HG03135 (cell line): ENCODE measurements around the gene MYO7B.

Experiments used
- ATAC-seq: cut with Tn5 transposase; IDR thresholded peaks from one replicate; pipeline ENCODE4 v1.9.1; 2021; ENCODE audit warnings: mild to moderate bottlenecking, moderate library complexity; ENCODE audit not compliant: unreplicated experiment

The MYO7B gene

GRCh38 chr2:127634626-127635379, 99.3 kb downstream of the MYO7B start:
- ATAC-seq = no peak

- ATAC-seq = no peak
Measured at GRCh38 chr2:127635380-127636237, 100.1 kb downstream of the MYO7B start.

GRCh38 chr2:127636248-127637235, 101.1 kb downstream of the MYO7B start:
- ATAC-seq = no peak

DNA sequence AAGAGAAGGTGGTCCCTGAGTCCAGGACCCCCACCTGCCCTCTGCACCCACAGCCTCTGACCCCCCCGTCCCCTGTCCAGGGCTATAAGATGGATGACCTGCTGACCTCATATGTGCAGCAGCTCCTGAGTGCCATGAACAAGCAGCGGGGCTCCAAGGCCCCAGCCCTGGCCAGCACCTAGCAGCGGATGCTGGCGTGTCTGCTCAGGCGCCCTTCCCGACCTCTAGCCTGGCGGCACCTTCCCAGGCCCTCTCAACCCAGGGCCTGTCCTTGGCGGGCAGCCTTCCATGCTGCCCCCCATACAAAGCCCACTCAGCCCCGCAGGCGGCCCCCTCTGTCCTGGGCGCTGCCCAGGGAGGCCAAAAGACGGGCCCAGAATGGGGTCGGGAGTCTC, 101.8 kb downstream of the MYO7B start:
- ATAC-seq = no peak

DNA sequence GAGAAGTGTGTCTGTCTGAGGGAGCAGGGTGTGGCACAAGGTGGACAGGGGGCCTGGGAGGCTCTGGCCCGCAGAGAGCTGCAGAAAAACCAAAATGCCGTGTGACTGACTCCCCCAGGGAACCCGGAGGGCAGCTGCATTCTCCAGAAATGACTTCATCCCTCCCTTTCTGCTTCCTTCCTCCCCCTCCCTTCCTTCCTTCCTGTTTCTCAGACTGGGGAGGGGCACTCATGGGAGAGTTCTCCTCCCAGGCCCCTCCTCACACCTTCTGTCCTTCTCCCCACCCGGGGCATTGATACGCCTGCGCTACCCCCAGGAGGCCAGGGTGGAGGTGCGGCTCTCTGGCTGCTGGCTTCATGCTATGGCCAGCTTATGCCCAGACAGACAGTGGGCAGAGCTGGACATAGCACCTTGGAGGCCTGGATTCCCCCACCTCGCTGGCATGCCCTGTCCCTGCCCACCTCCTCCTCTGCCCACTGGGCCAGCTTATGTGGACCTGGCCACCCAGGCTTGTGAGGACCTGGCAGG, 102.3 kb downstream of the MYO7B start:
- ATAC-seq = no peak

DNA sequence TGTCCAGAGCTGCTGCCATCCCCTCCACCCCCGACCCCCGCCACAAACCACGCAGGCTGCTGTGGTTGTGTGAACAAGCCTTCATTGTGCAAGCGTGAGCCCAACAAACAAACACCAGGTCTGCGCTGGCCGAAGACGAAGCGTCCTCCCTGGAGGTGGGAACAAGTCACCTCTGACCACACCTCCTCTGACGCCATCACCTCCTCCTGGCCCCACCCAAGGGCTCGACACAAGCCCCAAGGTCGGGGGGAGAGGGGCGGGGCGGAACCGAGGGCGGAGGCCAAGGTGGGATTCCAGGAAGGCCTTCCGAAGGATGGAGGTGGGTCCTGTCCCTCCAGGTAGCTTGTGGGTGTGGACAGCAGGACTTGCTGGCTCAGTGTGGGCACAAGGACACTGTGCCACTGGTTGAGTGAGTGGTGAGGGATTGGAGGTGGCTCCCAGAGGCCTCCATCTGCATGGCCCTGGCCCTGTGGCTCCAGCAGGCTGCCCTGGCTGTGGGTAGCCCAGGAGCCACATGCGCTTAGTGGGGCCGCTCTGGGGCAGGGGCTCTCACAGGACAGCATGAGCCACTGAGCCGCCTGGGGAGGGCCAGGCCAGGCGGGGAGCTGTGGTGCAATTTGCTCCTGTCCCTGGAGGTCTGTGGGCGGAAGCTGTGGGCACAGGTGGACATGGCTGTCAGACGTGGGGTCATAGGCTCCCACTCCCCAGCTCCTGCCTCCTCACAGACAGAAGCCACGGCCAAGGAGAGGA, 103.1 kb downstream of the MYO7B start:
- no peak for ATAC-seq

DNA sequence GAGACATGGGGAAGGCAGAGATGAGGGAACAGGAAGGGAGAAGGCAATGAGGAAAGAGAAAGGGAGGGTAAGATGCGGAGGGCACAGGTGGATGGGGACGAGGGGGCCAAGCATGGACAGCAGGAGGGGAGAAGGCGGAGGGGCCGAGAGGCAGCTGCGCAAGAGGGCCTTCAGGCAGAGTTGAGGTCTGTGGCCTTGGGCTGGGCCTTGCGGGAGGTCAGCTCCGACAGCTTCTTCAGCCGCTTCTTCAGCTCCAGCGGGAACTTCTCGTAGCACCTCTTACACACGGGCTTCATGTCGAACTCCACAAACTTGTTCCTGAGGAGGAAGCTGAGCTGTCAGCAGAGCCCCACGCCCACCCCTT, 103.6 kb downstream of the MYO7B start:
- no peak for ATAC-seq

- no peak for ATAC-seq
Measured at GRCh38 chr2:127640082-127641072, 104.9 kb downstream of the MYO7B start.

- ATAC-seq = no peak
Measured at GRCh38 chr2:127641133-127641532, 105.7 kb downstream of the MYO7B start.

GRCh38 chr2:127641846-127642507, 106.5 kb downstream of the MYO7B start:
- ATAC-seq = no peak

GRCh38 chr2:127642706-127643438, 107.4 kb downstream of the MYO7B start:
- ATAC-seq = no peak

GRCh38 chr2:127643439-127644065, 108.1 kb downstream of the MYO7B start:
- no peak for ATAC-seq

DNA sequence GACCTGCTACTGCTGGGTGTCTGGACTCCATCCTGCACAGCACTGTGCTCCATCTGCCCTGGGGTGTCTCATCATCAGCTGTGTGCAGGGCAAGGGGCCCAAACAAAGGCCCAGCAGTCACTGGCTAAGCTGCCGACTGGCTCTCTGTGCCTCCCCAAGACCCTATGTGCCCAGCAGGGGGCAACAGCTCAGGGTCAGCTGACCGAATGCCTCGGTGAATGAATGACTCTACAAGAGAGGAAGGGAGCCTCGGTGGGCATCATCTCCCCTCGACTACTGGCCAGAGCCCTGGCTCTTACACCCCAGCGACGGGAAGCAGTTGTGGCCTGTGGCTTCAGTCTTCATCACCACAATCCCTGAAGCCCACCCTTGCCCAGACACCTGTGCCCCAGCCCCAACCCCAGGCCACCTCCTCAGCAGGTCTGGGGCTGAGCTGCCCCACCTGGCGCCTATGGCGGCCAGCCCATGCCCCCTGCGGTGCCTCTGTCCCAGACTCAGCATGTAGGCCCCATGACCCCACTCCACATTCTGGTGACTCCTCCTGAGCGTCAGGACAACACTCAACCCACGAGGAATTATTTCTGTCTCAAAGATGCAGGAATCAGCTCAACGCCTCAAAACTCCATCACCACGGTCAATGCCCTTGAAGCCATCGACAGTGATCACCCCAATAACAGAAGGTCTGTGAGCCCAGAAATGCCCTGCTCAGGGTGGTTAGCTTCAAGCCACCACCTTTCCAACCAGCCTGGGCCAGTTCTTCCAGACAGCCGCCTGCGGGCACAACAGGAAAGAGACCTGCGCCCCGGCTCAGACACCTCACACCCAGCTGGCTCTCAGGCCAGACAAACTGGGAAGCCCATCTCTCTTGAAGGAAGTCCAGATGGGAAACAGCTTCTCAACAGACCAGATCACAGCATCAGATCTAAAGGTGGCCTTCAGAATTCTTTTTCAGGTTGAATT, 108.9 kb downstream of the MYO7B start:
- no peak for ATAC-seq

DNA sequence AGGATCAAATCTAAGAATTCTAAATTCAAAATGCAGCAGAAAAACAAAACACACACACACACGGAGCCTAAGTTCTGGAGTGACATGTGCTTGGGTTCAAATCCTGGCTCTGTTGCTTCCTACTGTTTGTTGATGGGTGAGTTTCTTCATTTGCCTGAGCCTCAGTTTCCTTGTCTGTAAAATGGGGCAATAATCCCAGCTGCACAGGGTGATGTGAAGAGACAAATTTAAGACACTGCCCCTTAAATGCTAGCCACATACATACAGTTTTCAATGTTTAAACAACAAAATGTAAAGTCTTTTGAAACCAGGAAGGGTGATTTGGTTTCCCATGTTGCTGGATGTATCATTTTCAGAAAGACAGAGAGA, 109.5 kb downstream of the MYO7B start:
- no peak for ATAC-seq

DNA sequence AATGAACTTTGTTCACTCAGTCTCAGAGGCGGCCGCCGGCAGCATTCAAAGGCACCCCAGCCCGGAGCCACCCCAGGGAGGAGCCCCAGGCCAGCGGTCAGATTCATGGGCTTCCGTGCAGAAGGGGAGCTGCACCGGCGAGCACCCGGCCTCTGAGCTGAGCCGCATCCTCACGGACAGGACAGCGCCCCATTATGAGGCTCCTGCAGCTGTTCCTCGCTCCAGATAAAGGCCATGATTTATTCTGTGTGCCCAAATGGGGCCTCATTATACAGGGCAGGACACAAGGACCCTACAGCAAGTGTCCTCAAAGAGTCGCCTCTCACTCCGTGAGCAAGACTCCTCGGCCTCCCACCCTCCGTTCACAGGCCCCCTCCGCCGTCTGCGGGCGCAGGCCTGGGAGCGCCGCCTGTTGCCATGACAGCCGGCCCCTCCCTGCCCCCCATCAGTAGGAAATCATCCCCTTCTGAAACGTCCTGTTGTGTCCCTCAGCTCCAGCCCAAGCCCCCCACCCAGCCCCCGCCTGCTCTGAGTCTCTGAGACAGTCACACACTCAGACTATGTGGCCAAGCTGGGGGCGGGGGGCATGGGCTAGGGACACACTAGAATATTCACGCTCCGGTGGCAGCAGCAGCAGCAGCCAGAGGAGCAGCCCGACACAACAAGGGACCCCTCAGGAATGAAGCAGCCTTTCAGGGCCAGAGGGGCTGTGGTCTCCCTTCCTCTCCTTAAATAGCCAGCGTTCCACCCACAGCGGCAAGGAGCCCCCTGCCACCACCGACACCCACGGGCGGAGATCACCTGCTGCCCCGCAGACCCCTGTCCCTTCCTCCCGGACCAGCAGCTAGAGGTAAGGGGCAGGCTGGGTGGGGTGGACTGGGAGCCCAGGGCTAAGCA, 110.2 kb downstream of the MYO7B start, which contains the start of gene GPR17:
Gene GPR17, plus strand, starts transcription at position 759 of the 897 bp plus-strand sequence. CDS start 4,583 bp downstream, outside the sequence.
- ATAC-seq = no peak
